Activated CD8-positive, alpha-beta T cell treated with anti-CD3 and anti-CD28 coated beads for 36 hours (primary cell): ENCODE measurements around the gene CATSPER4. TPM values are rescaled to one million over a fixed set of nuclear protein-coding genes. Genes with fewer than 3 reads are reported as not detected.

Experiments
- ATAC-seq: fragments of 200-7000 bp; cut with Tn5 transposase; one replicate; pipeline ENCODE4 v1.10.0; 2021; ENCODE audit warnings: mild to moderate bottlenecking, moderate library complexity
- CTCF ChIA-PET: fragments of 350-600 bp; sonication (Branson Sonifier 250); formaldehyde crosslinking; loops from one replicate; lab custom pipeline; 2021; ENCODE audit warnings: antibody characterized with exemption; lab: Charles Lee
- POLR2A ChIA-PET: fragments of 350-600 bp; sonication (Branson Sonifier 250); formaldehyde crosslinking; loops from one replicate; lab custom pipeline; 2021; ENCODE audit warnings: antibody characterized with exemption; lab: Charles Lee
- DNase-seq: peaks from one replicate; pipeline ENCODE4 v3.0.0-alpha.2; 2020
- H3K27ac Mint-ChIP-seq: one replicate; pipeline ENCODE4 v1.8.0; 2021; ENCODE audit warnings: mild to moderate bottlenecking, mixed read lengths
- H3K27me3 Mint-ChIP-seq: one replicate; pipeline ENCODE4 v1.8.0; 2021; ENCODE audit warnings: mixed read lengths
- H3K36me3 Mint-ChIP-seq: one replicate; pipeline ENCODE4 v1.8.0; 2021; ENCODE audit warnings: low read depth, mixed read lengths
- H3K4me1 Mint-ChIP-seq: one replicate; pipeline ENCODE4 v1.8.0; 2021; ENCODE audit warnings: low read depth, mixed read lengths
- H3K4me3 Mint-ChIP-seq: one replicate; pipeline ENCODE4 v1.8.0; 2021; ENCODE audit warnings: mild to moderate bottlenecking, moderate library complexity, mixed read lengths
- H3K9me3 Mint-ChIP-seq: one replicate; pipeline ENCODE4 v1.8.0; 2021; ENCODE audit warnings: mixed read lengths
- CTCF ChIP-seq: fragments of 200-600 bp; IDR thresholded peaks from one replicate; pipeline ENCODE4 v1.8.0; 2022; ENCODE audit warnings: antibody characterized with exemption, mild to moderate bottlenecking
- intact Hi-C: fragments of 100-400 bp; cut with micrococcal nuclease; formaldehyde crosslinking; loops from one replicate; pipeline ENCODE4 v1.10.0; 2022
- total RNA-seq, 2 experiments: library from RNA; stranded (reverse); gene quantifications; one replicate each; pipeline ENCODE4 v1.2.3, GENCODE V29; 2021

Gene CATSPER4
- total RNA-seq, 2 experiments from 2014 or later, result not detected

DNA sequence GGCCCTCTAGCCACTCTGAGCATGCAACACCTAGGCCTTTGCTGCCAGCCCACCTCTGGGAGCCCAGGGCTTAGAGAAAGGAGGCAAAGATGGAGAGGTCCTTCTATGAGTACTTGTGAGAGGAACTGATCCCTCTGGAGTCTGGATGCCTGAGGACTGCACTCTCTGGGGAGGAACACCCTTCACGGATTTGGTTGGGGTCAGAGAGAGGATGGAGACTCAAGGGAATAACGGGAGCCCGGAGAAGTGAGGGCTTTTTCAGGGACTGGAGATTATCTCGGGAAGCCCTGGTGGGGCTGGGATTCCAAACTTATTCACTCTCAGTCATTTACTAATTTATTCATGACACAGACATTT, 21.2 kb upstream of the CATSPER4 start:
- ATAC-seq (no peak), DNase-seq (no peak)
- no peaks in the 10 kb centered on the region for H3K9me3 Mint-ChIP-seq
- CTCF ChIA-PET, result interaction anchor here (0.6 to 6.2 kb wide), 41 partner anchors 10 to 1058 kb away, joined by 3 to 77 read pairs (median 5); partner anchors contain the start of genes CATSPER4, CEP85, CRYBG2 and PAFAH2
- H3K4me1 Mint-ChIP-seq, result peaks cover 14% of the 10 kb centered on the region
- peak overlapping the region; percentile 16 for H3K27ac Mint-ChIP-seq
- peak overlapping the region; percentile 91 for H3K4me3 Mint-ChIP-seq
- H3K36me3 Mint-ChIP-seq, result peaks cover 10% of the 10 kb centered on the region
- H3K27me3 Mint-ChIP-seq, result peaks cover 1% of the 10 kb centered on the region
- TF ChIP-seq CTCF, result no peak
- POLR2A ChIA-PET, result interaction anchor here (1.3 kb wide), 2 partner anchors 11 to 331 kb away, joined by 4 read pairs; partner anchors contain the start of gene FAM110D
- intact Hi-C loops, result no loop called here

- intact Hi-C loops, result no loop called here
- peak within 1 kb of the TSS; percentile 90 for H3K27ac Mint-ChIP-seq
- peak within 1 kb of the TSS; percentile 91 for H3K4me3 Mint-ChIP-seq
- H3K4me1 Mint-ChIP-seq, result peaks cover 11% of the 10 kb centered on the region
- DNase-seq (peak; percentile 92), ATAC-seq (peak; percentile 97)
- ChIA-PET CTCF (interaction anchor here (0.6 to 6.2 kb wide), 54 partner anchors 9 to 1057 kb away, joined by 3 to 77 read pairs (median 4); partner anchors contain the start of genes CATSPER4, CEP85, CRYBG2 and DHDDS), POLR2A (interaction anchor here (0.8 to 1.3 kb wide), 5 partner anchors 12 to 356 kb away, joined by 3 to 4 read pairs (median 3); partner anchors contain the start of gene FAM110D)
- peaks cover 10% of the 10 kb centered on the region for H3K36me3 Mint-ChIP-seq
- peaks cover under 1% of the 10 kb centered on the region for H3K27me3 Mint-ChIP-seq
- no peaks in the 10 kb centered on the region for H3K9me3 Mint-ChIP-seq
- TF ChIP-seq CTCF, result peak; percentile 84
Measured at GRCh38 chr1:26169669-26170471, 20.5 kb upstream of the CATSPER4 start, which contains the start of gene ZNF593. Gene ZNF593 (plus strand): TSS chr1:26169908. CDS start chr1:26169984, 76 bp downstream.

GRCh38 chr1:26170472-26170821, 20.0 kb upstream of the CATSPER4 start:
- ChIA-PET POLR2A (interaction anchor here (0.8 to 1.3 kb wide), 5 partner anchors 12 to 355 kb away, joined by 3 to 4 read pairs (median 3); partner anchors contain the start of gene FAM110D), CTCF (interaction anchor here (0.6 to 6.2 kb wide), 35 partner anchors 9 to 262 kb away, joined by 3 to 77 read pairs (median 5); partner anchors contain the start of genes CATSPER4, CEP85 and DHDDS)
- peak overlapping the region; percentile 90 for H3K27ac Mint-ChIP-seq
- H3K9me3 Mint-ChIP-seq, result no peaks in the 10 kb centered on the region
- peak overlapping the region; percentile 91 for H3K4me3 Mint-ChIP-seq
- H3K36me3 Mint-ChIP-seq, result peaks cover 10% of the 10 kb centered on the region
- peaks cover 11% of the 10 kb centered on the region for H3K4me1 Mint-ChIP-seq
- ATAC-seq, result no peak
- H3K27me3 Mint-ChIP-seq, result no peaks in the 10 kb centered on the region
- DNase-seq, result no peak
- no peak for TF ChIP-seq CTCF
- intact Hi-C loops, result no loop called here

DNA sequence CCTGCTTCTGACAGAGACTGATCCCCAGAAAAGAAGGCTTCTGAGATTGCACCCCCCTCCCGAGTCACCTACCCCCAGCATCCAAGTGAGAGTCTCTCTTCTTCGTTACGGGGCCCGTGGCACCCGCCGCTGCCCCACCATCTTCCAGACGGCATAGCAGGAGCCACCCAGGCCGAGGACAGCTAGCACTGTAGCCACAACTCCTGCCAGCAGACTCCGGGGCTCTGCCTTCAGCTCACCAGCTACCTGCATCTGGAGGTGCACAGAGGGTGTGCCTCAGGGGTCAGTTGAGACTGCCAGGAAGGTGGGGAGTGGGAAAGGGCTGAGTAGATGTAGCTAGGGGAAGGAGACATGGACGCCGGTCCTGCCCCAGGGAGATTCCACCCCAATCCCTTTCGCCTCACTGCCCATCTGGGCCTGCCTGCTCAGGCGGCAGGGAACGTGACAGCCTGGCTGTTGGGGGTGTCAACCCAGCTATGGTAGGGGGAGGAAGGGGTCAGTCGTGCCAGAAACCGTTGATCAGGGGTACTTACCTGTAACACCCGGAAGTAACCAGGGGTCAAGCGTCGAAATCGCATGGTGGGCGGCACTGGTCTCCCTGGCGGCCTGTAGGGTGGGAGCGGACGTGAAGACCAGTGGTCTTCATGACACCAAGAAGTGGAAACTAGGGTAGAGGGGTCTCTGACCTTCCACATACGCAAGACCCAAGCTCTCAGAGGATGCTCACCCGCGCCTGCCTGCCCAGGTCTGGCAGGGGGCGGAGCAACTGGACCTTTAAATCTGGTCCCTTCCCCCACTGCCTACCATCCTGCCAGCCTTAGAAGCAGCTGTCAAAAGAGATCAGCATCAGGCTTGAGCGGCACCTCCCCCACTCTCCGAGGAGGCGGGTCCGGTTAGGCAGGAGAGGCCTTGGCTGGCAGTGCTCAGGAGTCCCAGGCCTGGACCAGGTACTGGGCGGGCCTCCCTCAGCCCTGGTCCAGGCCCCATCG, 19.0 kb upstream of the CATSPER4 start, which contains the start of gene ZNF593OS:
Gene ZNF593OS, minus strand, starts transcription at position 749 of the 989 bp plus-strand sequence. Its CDS starts 171 bp downstream, at position 578.
- intact Hi-C loops, result no loop called here
- H3K4me1 Mint-ChIP-seq, result peaks cover 11% of the 10 kb centered on the region
- H3K27ac Mint-ChIP-seq, result peak within 1 kb of the TSS; percentile 49
- no peak for ATAC-seq
- no peaks in the 10 kb centered on the region for H3K27me3 Mint-ChIP-seq
- H3K36me3 Mint-ChIP-seq, result peaks cover 10% of the 10 kb centered on the region
- DNase-seq, result no peak
- H3K4me3 Mint-ChIP-seq, result peak within 1 kb of the TSS; percentile 91
- ChIA-PET POLR2A (interaction anchor here (0.8 to 1.0 kb wide), 2 partner anchors 9 to 38 kb away, joined by 3 read pairs; no protein-coding TSS in a partner anchor), CTCF (interaction anchor here (1.0 to 6.2 kb wide), 6 partner anchors 27 to 150 kb away, joined by 3 to 77 read pairs (median 6); partner anchors contain the start of gene CEP85)
- no peaks in the 10 kb centered on the region for H3K9me3 Mint-ChIP-seq
- TF ChIP-seq CTCF, result no peak
